IMR-90 (cell line): ENCODE data around the gene MB21D2. TPM values are rescaled to one million over a fixed set of nuclear protein-coding genes. Genes with fewer than 3 reads are reported as not detected.
"Not testable (repeated sequence)": the region's sequence is repeated elsewhere in the genome, so short reads cannot be mapped to it uniquely, and the experiment has no call there.

Experiments used
- ATAC-seq: fragments of 200-7000 bp; cut with Tn5 transposase; 2 replicates; pipeline ENCODE4 v1.9.1; 2020; ENCODE audit warnings: low read depth, mild to moderate bottlenecking, moderate library complexity
- BruUV-seq: library from RNA; stranded (reverse); fragments of 400-500 nt; replicated peaks from 2 replicates; lab custom pipeline; 2021; lab: Mats Ljungman, UMichigan
- CTCF ChIA-PET: fragments of 300-600 bp; formaldehyde crosslinking; extraction: SDS; loops from one replicate; lab custom pipeline; 2021; ENCODE audit warnings: antibody characterized with exemption; lab: Yijun Ruan, JAX
- POLR2A ChIA-PET: fragments of 300-600 bp; sonication (Branson Sonifier 250); formaldehyde crosslinking; loops from one replicate; lab custom pipeline; 2022; ENCODE audit warnings: antibody characterized with exemption; ENCODE audit not compliant: unreplicated experiment; lab: Charles Lee
- DNase-seq: peaks from one replicate; pipeline ENCODE4 v3.0.0; 2013
- H2AFZ ChIP-seq: replicated peaks from 2 replicates; pipeline ENCODE3; 2013; ENCODE audit warnings: low read length, mild to moderate bottlenecking; ENCODE audit not compliant: poor library complexity
- H2AK5ac ChIP-seq: 2 replicates; pipeline ENCODE4 v1.6.1; 2013; ENCODE audit warnings: low read depth, low read length, inconsistent platforms
- H2AK9ac ChIP-seq: replicated peaks from 2 replicates; pipeline ENCODE3; 2013; ENCODE audit warnings: mild to moderate bottlenecking, low read depth, low read length, moderate library complexity; ENCODE audit not compliant: poor library complexity
- H2BK120ac ChIP-seq: 2 replicates; pipeline ENCODE4 v1.6.1; 2013; ENCODE audit warnings: low read depth, low read length, inconsistent platforms
- H2BK15ac ChIP-seq: 3 replicates; pipeline ENCODE4 v1.6.1; 2013; ENCODE audit warnings: low read depth, low read length, inconsistent platforms
- H2BK20ac ChIP-seq: 2 replicates; pipeline ENCODE4 v1.6.1; 2013; ENCODE audit warnings: low read depth, mild to moderate bottlenecking, inconsistent platforms, low read length, moderate library complexity
- H2BK5ac ChIP-seq: 2 replicates; pipeline ENCODE4 v1.6.1; 2013; ENCODE audit warnings: mild to moderate bottlenecking, low read depth, low read length, inconsistent platforms; ENCODE audit not compliant: poor library complexity, severe bottlenecking
- H3K14ac ChIP-seq: replicated peaks from 2 replicates; pipeline ENCODE4 v1.6.1; 2013; ENCODE audit warnings: low read depth, low read length, inconsistent platforms
- H3K18ac ChIP-seq: 2 replicates; pipeline ENCODE4 v1.6.1; 2013; ENCODE audit warnings: low read depth, low read length, control low read depth
- H3K23ac ChIP-seq: 2 replicates; pipeline ENCODE4 v1.6.1; 2013; ENCODE audit warnings: low read depth, low read length, inconsistent platforms
- H3K27ac ChIP-seq: 2 replicates; pipeline ENCODE4 v1.5.1; 2013; ENCODE audit warnings: mild to moderate bottlenecking, control low read depth, low read length; ENCODE audit not compliant: insufficient read depth
- H3K27me3 ChIP-seq: 2 replicates; pipeline ENCODE4 v1.6.1; 2013; ENCODE audit warnings: low read length; ENCODE audit not compliant: control insufficient read depth, insufficient read depth
- H3K36me3 ChIP-seq: 2 replicates; pipeline ENCODE4 v1.6.1; 2013; ENCODE audit warnings: low read length, mixed read lengths; ENCODE audit not compliant: control insufficient read depth, insufficient read depth
- H3K4ac ChIP-seq: 2 replicates; pipeline ENCODE4 v1.6.1; 2013; ENCODE audit warnings: low read depth, low read length, inconsistent platforms
- H3K4me1 ChIP-seq: 2 replicates; pipeline ENCODE4 v1.6.1; 2013; ENCODE audit warnings: low read length, mixed read lengths; ENCODE audit not compliant: control insufficient read depth, insufficient read depth
- H3K4me2 ChIP-seq: 2 replicates; pipeline ENCODE4 v1.6.1; 2013; ENCODE audit warnings: low read depth, mild to moderate bottlenecking, control low read depth, low read length, moderate library complexity
- H3K4me3 ChIP-seq: 2 replicates; pipeline ENCODE4 v1.5.1; 2013; ENCODE audit warnings: low read depth, mild to moderate bottlenecking, control low read depth, low read length, moderate library complexity; ENCODE audit not compliant: insufficient read depth
- H3K56ac ChIP-seq: 2 replicates; pipeline ENCODE4 v1.6.1; 2013; ENCODE audit warnings: low read length, inconsistent platforms; ENCODE audit not compliant: insufficient read depth; ENCODE audit errors: extremely low read depth
- H3K79me1 ChIP-seq, 2 experiments: 2 replicates each; pipeline ENCODE4 v1.6.1; 2013; ENCODE audit warnings: low read length in 2 of 2, inconsistent platforms in 1 of 2, low read depth in 1 of 2
- H3K9ac ChIP-seq: 2 replicates; pipeline ENCODE4 v1.6.1; 2013; ENCODE audit warnings: low read depth, low read length, control low read depth
- H3K9me1 ChIP-seq: 2 replicates; pipeline ENCODE4 v1.6.1; 2013; ENCODE audit warnings: low read length, inconsistent platforms; ENCODE audit not compliant: insufficient read depth
- H3K9me3 ChIP-seq: 2 replicates; pipeline ENCODE4 v1.6.1; 2013; ENCODE audit warnings: low read length; ENCODE audit not compliant: control insufficient read depth, insufficient read depth
- H4K20me1 ChIP-seq: 2 replicates; pipeline ENCODE4 v1.6.1; 2013; ENCODE audit warnings: low read length, inconsistent platforms; ENCODE audit not compliant: insufficient read depth
- H4K5ac ChIP-seq: 2 replicates; pipeline ENCODE4 v1.6.1; 2013; ENCODE audit warnings: mild to moderate bottlenecking, low read depth, low read length, control low read depth
- H4K8ac ChIP-seq, 2 experiments: 2 replicates each; pipeline ENCODE4 v1.6.1; 2013; ENCODE audit warnings: low read depth in 2 of 2, low read length in 2 of 2, control low read depth in 1 of 2, inconsistent platforms in 1 of 2
- H4K91ac ChIP-seq: 2 replicates; pipeline ENCODE4 v1.6.1; 2013; ENCODE audit warnings: low read depth, low read length, inconsistent platforms; ENCODE audit not compliant: insufficient read depth
- WGBS, 2 experiments: methylation state at CpG; one replicate each; pipeline versions ENCODE4 v1.1.5 to v1.1.7; 2013; ENCODE audit warnings: missing lambda C conversion rate in 2 of 2; ENCODE audit not compliant: insufficient read length in 1 of 2; ENCODE audit errors: extremely low coverage in 2 of 2; 5-methylcytosine and 5-hydroxymethylcytosine counted together
- dilution Hi-C: fragments of 300-500 bp; cut with HindIII; formaldehyde crosslinking; loops from one replicate; pipeline ENCODE4 v1.14.3; 2018; ENCODE audit warnings: low sequenced_read_pairs; ENCODE audit not compliant: unreplicated experiment
- in situ Hi-C: fragments of 300-500 bp; cut with MboI; formaldehyde crosslinking; loops from 3 replicates; pipeline ENCODE4 v1.14.3; 2019; ENCODE audit warnings: low sequenced_read_pairs, inconsistent platforms, mixed read lengths
- intact Hi-C: fragments of 100-400 bp; cut with micrococcal nuclease; formaldehyde crosslinking; loops from 2 replicates; pipeline ENCODE4 v1.10.0; 2022
- polyA plus RNA-seq, 3 experiments: library from polyadenylated mRNA; depleted of rRNA; stranded (reverse); fragments of >200 nt; gene quantifications; 2 replicates each; pipeline ENCODE4 v1.2.3, GENCODE V29; 2012; ENCODE audit warnings: low replicate concordance in 1 of 3
- total RNA-seq: library from RNA; depleted of rRNA; stranded (reverse); fragments of >200 nt; gene quantifications from 2 replicates; pipeline ENCODE4 v1.2.3, GENCODE V29; 2012

Gene MB21D2
- total and polyA plus RNA-seq, 2 of the 4 experiments (the other 2 are of a cell fraction) = 13.6 to 44.8 TPM

DNA sequence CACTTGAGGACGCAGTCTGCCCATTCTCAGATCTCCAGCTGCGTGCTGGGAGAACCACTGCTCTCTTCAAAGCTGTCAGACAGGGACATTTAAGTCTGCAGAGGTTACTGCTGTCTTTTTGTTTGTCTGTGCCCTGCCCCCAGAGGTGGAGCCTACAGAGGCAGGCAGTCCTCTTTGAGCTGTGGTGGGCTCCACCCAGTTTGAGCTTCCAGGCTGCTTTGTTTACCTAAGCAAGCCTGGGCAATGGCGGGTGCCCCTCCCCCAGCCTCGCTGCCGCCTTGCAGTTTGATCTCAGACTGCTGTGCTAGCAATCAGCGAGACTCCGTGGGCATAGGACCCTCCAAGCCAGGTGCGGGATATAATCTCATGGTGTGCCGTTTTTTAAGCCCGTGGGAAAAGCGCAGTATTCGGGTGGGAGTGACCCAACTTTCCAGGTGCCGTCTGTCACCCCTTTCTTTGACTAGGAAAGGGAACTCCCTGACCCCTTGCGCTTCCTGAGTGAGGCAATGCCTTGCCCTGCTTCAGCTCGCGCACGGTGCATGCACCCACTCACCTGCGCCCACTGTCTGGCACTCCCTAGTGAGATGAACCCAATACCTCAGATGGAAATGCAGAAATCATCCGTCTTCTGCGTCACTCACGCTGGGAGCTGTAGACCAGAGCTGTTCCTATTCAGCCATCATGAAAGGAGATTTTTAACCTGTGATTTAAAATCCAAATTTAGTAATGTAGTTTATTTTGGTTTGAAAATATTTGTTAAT is 47.5 kb upstream of the MB21D2 start:
- H2AK9ac ChIP-seq, H4K20me1 ChIP-seq, H3K18ac ChIP-seq, DNase-seq, H3K4me2 ChIP-seq, dilution Hi-C loops, POLR2A ChIA-PET, H3K27ac ChIP-seq, H3K9me1 ChIP-seq, intact Hi-C loops, H3K56ac ChIP-seq, H2AFZ ChIP-seq, H2AK5ac ChIP-seq, H3K9me3 ChIP-seq, H3K4me3 ChIP-seq, H3K27me3 ChIP-seq, H2BK120ac ChIP-seq, H3K79me1 ChIP-seq, H3K36me3 ChIP-seq, H3K4ac ChIP-seq, in situ Hi-C loops, CTCF ChIA-PET, H2BK5ac ChIP-seq, H4K5ac ChIP-seq, H2BK15ac ChIP-seq, H4K91ac ChIP-seq, H3K9ac ChIP-seq, H3K4me1 ChIP-seq, ATAC-seq, H2BK20ac ChIP-seq, BruUV-seq, H3K23ac ChIP-seq, H3K14ac ChIP-seq, H4K8ac ChIP-seq: not testable (repeated sequence)
- WGBS, 2 experiments = no CpG with 5 or more reads among the region's 21 CpGs
